Measurements from ENCODE around the gene ADAM15.

- TF ChIP-seq CTCF (IDR thresholded peaks at IDR 0.05), result peak in 3 of 4 experiments; percentile 87 to 94 (median 91)
- no peak for TF ChIP-seq POLR2A (IDR thresholded peaks at IDR 0.05)
Observed at GRCh38 chr1:155050560-155051341, at the start of gene ADAM15.

Measured in gastroesophageal sphincter (tissue), 3 donors.